Left hindlimb (tissue), 1 donor: ENCODE results near the gene SLC22A31.

Experiments used
- DNase-seq: peaks from one replicate; pipeline ENCODE4 v3.0.0-alpha.2; 2018

SLC22A31 gene

GRCh38 chr16:89216315-89217137 lies 16.2 kb upstream of the SLC22A31 start:
- peak; percentile 72 for DNase-seq

DNA sequence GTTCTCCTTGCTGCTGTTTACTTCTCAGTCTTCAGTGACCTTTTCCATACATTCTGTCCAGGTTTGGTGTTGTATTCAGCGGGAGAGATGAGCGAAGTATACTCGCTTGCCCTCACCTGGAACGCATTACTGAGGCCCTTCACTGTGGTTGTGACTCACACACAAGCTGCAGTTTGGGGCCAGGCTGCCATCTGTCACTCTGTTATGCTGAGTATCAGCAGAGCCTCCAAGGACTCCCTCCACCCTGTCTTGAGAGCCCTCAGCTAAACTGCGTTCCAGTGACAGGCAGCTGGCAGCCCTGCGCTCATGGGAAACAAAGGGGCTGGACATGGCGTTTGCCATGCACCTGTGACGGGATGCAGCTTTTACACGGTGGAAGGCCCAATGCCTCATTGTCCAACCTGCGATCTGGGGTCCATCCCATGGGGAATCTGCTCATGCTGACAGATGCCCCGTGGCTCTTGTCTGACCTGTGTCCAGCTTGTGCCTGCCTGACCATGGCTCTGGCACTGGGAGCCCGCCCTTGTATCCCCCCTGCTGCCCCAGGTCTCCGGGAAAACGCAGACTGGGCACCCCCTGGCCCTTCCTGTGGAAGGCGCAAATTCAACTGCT lies 10.7 kb upstream of the SLC22A31 start:
- no peak for DNase-seq

DNA sequence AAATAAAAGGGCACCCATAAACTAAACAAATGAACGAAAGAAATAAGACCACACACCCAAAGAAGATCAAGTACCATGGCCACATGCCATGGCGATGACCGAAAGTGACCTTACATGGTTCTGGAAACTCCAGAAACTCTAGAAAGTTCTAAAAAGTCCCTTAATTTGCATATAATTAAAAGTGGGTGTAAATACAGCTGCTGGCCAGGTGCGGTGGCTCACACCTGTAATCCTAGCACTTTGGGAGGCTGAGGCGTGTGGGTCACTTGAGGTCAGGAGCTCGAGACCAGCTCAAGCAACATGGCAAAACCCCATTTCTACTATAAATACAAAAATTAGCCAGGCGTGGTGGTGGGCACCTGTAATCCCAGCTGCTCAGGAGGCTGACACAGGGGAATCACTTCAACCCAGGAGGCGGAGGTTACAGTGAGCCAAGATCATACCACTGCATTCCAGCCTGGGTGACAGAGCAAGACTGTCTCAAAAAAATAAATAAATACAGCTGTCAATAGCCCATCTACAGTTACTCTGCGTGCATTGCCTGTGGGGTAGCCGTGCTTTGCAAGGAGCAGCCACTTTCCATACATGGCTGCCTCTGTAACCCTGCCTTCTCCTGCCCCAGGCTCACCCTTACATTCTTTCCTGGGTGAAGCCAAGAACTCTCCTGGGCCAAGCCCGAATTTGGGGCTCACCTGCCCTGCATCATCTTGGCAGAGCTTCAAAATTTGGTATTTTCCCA lies 10.0 kb upstream of the SLC22A31 start:
- no peak for DNase-seq

GRCh38 chr16:89209522-89210044 lies 9.2 kb upstream of the SLC22A31 start:
- DNase-seq, result no peak

DNA sequence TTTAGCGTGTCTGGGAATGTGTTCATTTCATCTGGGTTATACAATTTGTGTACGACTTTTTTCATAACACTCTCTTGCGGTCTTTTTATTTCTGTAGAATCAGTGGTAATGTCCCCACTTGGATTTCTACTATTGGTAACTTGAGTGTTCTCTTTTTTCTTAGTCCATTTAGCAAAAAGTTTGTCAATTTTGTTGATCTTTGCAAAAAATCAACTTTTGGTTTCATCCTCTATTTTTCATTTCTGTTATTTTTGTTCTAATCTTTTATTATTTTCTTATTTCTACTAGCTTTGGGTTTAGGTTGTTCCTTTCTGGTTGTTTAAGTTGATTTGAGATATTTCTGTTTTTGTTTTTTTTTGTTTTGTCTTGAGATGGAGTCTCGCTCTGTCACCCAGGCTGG lies 7.7 kb upstream of the SLC22A31 start:
- DNase-seq, result no peak

GRCh38 chr16:89202422-89203215 lies 2.3 kb upstream of the SLC22A31 start:
- no peak for DNase-seq

DNA sequence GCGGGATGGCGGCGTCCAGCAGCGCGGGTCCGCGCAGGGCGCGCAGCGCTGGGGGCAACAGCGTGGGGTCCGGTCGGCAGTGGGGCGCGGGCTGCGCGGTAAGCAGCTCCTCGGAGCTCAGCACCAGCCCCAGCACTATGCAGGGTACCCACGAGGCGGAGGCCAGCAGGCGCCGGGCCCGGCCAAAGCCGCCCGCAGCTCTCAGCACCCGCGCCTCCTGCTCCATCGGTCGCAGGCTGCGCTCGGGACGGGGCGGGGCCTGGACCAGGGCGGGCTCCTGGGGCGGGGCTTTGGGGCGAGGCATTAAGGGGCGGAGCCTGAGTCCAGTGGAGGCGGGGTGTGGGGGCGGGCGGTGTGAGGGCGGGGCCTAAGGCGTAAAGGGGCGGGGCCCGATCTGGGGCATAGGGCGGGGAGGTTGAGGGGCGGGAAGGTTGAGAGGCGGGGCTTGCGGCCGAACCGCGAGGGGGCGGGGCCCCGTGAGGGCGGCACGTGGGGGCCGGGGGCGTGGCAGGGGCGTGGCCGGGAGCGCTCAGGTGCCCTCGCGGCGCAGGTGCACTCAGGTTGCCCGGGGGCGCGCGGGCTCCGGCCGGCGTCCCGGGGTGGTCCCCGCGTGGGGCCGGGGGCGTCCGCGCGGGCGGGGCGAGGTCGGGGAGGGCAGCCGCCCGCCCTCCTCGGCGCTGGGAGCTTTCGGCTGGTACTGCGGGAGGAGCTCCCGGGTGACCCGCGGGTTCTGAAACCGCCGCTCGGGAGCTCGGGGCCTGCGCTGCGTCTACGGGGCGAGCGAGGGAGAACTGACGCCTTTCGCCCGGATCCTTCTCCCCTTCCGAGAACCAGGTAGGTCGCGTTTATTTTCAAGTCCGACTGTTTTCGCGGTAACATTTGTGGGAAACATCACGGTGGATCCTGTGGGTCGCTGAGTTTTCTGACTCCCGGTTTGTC lies 1.4 kb upstream of the SLC22A31 start:
- no peak for DNase-seq

DNA sequence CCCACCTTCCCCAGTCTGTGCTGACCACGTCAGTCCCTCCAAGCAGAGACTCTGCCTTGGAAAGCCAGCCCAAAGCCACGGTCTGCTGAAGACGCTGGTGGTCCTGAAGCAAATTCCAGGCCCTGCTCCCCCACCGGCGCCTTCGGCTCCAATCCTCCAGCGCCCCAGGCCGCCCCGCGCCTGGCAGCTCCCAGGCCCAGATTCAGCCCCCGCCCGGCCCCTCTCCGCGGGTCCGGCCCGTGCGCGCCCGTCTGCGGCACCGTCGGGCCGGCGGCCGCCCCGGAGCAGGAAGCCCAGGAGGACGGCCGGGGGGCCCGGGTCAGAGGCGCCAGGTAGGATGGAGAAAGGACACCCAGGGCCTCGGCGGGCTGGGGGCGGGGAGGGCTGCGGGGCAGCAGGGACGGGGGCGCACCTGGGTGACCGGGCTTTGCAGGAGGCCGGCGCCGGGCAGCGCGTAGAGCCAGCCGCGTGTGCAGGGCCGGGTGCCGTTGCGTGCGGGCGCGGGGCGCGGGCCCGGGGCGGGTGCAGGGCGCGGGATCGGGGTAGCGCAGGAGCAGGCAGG lies 594 bp upstream of the SLC22A31 start:
- no peak for DNase-seq

DNA sequence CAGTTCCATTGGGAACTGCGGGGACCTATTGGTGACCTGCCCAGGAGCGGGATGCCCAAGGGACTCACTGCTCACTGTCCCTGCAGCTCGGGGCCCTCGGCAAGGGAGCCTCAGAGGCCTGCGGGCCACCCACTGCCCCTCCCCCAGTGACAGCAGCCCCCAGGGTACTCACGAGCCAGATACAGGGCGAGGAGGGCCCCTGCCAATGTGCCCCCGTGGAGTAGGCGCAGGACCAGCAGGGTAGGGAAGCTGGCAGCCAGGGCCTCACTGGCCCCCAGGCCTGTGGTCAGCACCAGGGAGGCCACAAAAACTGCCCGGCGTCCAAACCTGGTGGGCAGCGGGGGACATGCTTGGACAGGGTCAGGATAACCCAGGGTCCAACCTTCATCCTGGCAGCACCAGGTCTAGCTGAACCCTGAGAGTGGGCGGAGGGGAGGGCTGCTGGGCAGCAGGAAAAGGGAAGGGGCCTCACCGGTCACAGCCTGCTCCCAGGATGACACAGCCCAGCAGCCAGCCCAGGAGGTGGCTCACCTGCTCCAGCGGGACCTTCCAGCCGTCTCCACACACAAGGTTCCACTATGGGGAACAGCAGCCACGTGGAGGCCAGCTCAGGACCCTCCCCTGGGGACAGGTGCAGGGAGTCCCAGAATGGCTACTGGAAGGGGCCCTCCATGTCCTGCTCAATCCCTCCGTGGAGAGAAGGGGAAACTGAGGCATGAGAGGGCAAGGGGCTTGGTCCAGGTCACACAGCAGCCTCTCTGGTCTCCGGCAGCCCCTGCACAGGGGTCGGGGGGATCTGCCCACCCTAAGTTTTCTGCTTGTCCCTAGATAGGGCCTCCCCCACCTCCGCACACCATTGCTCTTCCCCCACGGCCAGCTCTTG lies 855 bp downstream of the SLC22A31 start:
- DNase-seq, result no peak

DNA sequence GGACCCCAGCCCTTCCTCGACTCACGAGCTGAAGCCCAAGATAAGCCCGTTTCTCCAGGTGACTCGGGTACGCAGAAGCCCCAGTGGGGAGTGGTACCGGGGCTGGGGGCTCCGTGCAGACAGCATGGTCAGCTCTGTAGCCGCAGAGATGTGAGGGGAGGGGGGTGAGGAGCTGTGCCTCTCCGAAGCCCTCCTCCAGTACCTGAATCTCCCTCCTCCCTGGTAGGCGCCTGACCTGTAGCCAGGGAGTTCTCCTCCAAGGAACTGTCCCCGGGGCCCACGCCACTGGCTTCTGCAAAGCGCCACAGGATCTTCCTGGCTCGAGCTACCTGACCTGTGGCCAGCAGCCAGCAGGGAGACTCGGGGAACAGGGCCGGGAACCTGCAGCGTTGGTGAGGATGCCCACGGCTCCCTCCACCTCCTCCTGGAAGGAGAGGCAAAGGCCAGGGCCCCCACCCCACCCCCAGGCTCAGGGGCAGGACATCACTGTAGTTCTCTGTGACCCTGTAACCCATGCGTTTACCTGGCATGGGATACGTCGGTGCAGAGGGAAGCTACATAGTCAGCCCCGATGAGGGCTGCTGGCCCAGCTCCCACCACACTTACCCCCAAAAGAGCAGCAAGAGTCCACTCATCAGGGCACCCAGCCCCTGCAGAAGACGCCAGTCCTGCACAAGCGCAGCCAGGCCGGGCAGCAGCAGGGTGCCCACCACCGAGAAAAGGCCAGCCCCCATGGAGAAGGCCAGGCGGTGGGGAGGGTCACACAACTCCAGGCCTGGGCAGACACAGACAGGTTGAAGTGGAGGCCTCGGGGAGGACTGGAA lies 1.7 kb downstream of the SLC22A31 start:
- no peak for DNase-seq

GRCh38 chr16:89197633-89198416 lies 2.5 kb downstream of the SLC22A31 start:
- DNase-seq, result peak; percentile 42

DNA sequence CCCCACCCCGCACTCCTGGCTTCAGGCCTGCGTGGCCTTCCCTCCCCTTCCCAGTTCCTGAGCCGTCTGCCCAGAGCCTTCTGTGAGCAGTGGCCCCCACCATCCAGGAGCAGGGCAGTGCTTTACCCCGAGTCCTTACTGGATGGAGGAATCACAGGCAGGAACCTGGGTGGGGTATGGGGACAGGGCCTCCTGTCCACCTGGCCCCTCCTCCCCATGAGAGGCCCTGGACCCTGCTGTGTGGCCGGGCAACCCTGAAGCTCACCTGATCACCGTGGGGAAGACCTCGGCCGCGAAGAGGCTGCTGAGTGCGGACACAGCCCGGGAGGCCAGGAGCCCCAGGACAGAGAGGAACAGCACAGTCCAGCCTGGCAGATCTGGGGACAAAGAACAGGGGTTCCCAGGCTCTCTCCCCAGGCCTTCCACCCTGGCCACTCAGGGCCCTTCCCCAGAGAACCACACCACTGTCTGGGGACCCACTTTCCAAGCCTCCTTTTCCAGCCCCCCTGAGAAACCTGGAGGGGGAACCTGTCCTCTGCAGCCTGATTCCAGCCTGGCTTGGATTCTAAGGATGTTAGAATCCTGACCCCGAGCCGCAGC lies 3.2 kb downstream of the SLC22A31 start:
- peak; percentile 38 for DNase-seq

DNA sequence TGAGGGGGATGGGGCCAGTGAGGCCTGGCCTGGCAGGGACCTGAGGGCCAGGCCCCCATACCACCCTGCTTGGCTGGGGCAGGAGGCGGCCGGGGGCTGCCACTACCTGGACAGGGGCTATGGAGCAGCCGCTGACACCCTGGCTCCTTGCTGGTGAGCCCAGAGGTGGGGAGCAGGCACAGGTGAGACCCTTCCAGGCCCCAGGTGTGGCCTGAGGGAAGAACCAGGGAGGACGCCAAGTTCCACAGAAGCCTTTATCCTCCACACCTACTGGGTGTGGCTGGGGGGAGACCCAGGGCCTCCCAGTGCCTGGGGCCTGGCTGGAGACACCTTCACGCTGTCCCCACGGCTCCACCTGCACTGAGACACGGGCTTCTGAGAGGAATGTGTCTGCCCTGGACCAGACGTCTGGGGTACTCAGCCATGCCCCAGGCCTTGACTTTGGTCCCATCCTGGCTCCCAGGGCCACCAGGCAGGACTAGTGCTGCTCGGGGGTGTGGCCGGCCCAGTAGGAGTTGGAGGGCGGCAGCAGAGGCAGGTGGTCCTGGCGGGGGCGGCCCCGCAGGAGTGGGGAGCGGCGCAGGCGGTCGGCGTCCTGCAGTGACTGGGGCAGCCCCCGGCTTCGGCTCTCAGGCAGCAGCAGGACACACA lies 4.7 kb downstream of the SLC22A31 start:
- DNase-seq, result peak; percentile 31

DNA sequence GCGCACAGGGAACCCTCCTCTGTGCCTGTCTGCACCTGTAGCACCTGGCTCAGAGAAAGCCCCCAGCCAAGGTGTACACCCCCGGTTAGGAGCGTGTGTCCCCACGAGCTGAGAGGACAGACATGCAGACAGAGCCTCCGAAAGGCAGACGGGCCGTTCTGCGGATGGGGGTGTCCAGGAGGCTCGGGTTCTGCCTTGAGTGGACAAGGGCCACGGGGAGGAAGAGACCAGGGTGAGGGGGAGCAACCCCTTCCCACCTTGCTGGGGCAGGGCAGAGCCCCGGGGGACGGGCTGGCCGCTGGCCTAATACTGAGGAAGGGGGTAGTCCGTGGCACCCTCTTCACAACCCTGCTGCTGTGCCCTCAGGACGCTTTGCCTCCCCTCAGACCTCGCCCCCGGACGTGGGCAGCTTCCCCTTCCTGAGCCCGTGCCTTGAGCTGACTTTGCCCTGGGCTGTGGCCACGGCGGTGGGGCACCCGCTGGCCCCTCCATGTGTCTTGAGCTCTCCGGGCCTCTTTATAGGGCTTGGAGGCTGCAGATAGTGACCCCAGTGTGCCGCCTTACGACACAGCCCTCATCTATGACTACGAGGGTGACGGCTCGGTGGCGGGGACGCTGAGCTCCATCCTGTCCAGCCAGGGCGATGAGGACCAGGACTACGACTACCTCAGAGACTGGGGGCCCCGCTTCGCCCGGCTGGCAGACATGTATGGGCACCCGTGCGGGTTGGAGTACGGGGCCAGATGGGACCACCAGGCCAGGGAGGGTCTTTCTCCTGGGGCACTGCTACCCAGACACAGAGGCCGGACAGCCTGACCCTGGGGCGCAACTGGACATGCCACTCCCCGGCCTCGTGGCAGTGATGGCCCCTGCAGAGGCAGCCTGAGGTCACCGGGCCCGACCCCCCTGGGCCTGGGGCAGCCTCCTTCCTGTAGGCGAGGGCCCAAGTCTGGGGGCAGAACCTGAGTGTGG lies 5.7 kb downstream of the SLC22A31 start:
- peak; percentile 36 for DNase-seq

DNA sequence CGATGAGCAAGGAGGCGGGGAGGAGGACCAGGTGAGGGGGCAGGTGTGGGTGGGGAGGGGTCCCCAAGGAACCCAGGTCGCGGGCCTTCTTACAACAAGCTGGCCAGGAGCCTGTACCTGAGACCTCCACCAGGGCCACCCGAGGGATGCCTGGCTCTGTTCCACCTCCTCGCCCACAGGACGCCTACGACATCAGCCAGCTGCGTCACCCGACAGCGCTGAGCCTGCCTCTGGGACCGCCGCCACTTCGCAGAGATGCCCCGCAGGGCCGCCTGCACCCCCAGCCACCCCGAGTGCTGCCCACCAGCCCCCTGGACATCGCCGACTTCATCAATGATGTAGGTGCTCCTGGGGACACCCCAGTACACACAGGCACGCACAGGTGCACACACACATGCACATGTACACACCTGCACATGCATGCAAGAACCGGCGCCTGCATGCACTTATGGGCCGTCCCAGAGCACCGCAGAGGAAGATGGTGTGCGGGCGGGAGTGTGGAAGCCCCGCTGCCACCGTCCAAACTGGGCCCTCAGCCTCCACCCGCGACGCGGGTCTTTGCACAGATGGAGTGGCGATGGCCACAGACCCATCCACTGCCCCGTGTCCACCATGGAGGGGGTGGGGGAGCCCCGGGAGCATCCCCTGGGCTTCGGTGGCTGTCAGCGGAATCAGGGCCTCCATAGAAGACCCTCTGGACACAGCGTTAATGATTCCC lies 6.6 kb downstream of the SLC22A31 start:
- DNase-seq, result no peak
